GM21528 (cell line): ENCODE data around the gene SLC7A6.
"Not testable (repeated sequence)": the region's sequence is repeated elsewhere in the genome, so short reads cannot be mapped to it uniquely, and the experiment has no call there.

Experiments used
- ATAC-seq: cut with Tn5 transposase; IDR thresholded peaks from one replicate; pipeline ENCODE4 v1.9.1; 2021; ENCODE audit warnings: mild to moderate bottlenecking, moderate library complexity; ENCODE audit not compliant: unreplicated experiment, low FRiP score

Gene SLC7A6

GRCh38 chr16:68279726-68280558 is 15.6 kb downstream of the SLC7A6 start:
- ATAC-seq: no peak

- no peak for ATAC-seq
Measured at GRCh38 chr16:68281368-68282063, 17.2 kb downstream of the SLC7A6 start.

- no peak for ATAC-seq
Measured at GRCh38 chr16:68282064-68282452, 17.7 kb downstream of the SLC7A6 start.

GRCh38 chr16:68283346-68283745 is 19.0 kb downstream of the SLC7A6 start:
- no peak for ATAC-seq

GRCh38 chr16:68283801-68284598 is 19.7 kb downstream of the SLC7A6 start:
- ATAC-seq: peak; percentile 42

GRCh38 chr16:68284847-68285246 is 20.5 kb downstream of the SLC7A6 start:
- ATAC-seq: peak; percentile 51

- ATAC-seq: no peak
Measured at GRCh38 chr16:68285683-68286082, 21.4 kb downstream of the SLC7A6 start.

- ATAC-seq: no peak
Measured at GRCh38 chr16:68286153-68287074, 22.1 kb downstream of the SLC7A6 start.

- ATAC-seq: no peak
Measured at GRCh38 chr16:68287276-68288251, 23.2 kb downstream of the SLC7A6 start.

- ATAC-seq: no peak
Measured at GRCh38 chr16:68288252-68288650, 23.9 kb downstream of the SLC7A6 start.

- not testable (repeated sequence) for ATAC-seq
Measured at GRCh38 chr16:68288796-68289195, 24.5 kb downstream of the SLC7A6 start.

- no peak for ATAC-seq
Measured at GRCh38 chr16:68289202-68289601, 24.9 kb downstream of the SLC7A6 start.

- peak; percentile 70 for ATAC-seq
Measured at GRCh38 chr16:68289621-68290329, 25.4 kb downstream of the SLC7A6 start.

GRCh38 chr16:68290450-68290849 is 26.1 kb downstream of the SLC7A6 start:
- ATAC-seq: no peak

GRCh38 chr16:68291227-68291626 is 26.9 kb downstream of the SLC7A6 start:
- ATAC-seq: no peak

GRCh38 chr16:68292425-68292824 is 28.1 kb downstream of the SLC7A6 start:
- no peak for ATAC-seq

- ATAC-seq: no peak
Measured at GRCh38 chr16:68296291-68296690, 32.0 kb downstream of the SLC7A6 start.

- no peak for ATAC-seq
Measured at GRCh38 chr16:68296693-68297092, 32.4 kb downstream of the SLC7A6 start.
